GM12864 (cell line): ENCODE measurements around the gene CDHR2.
"Not testable (repeated sequence)": the region's sequence is repeated elsewhere in the genome, so short reads cannot be mapped to it uniquely, and the experiment has no call there.

Source experiments
- DNase-seq: peaks from one replicate; pipeline ENCODE4 v3.0.0-alpha.2; 2011; ENCODE audit warnings: low read depth
- H3K4me3 ChIP-seq: 2 replicates; pipeline ENCODE4 v1.5.1; 2011; ENCODE audit warnings: mild to moderate bottlenecking, low read depth, low read length, control low read depth
- TF ChIP-seq, protein P1 (sequence below): IDR thresholded peaks from 2 replicates; pipeline ENCODE4 v1.5.1; 2011; ENCODE audit warnings: low read depth, mild to moderate bottlenecking, moderate library complexity, low read length, control low read depth, inconsistent platforms; ENCODE audit errors: missing control alignments

CDHR2 gene

DNA sequence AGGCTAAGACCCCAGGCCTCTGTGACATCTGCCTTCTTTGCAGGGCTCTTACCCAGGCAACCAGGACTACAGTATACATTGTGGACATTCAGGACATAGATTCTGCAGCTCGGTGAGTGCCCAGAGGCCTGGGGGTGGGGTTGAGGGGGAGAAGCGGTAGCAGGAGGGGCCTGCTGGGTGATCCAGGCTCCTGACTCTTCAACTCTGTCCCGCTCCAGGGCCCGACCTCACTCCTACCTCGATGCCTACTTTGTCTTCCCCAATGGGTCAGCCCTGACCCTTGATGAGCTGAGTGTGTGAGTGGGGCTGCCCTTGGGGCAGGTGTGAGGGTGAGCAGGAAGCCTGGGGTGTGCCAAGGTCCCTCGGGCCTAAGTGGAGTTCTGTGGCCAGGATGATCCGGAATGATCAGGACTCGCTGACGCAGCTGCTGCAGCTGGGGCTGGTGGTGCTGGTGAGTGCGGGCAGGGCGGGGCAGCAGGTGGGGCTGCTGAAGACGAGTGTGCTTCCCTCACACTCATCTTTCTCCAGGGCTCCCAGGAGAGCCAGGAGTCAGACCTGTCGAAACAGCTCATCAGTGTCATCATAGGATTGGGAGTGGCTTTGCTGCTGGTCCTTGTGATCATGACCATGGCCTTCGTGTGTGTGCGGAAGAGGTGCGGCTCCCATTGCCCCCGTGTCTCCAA, 41.0 kb downstream of the CDHR2 start:
- TF ChIP-seq, protein P1, sequence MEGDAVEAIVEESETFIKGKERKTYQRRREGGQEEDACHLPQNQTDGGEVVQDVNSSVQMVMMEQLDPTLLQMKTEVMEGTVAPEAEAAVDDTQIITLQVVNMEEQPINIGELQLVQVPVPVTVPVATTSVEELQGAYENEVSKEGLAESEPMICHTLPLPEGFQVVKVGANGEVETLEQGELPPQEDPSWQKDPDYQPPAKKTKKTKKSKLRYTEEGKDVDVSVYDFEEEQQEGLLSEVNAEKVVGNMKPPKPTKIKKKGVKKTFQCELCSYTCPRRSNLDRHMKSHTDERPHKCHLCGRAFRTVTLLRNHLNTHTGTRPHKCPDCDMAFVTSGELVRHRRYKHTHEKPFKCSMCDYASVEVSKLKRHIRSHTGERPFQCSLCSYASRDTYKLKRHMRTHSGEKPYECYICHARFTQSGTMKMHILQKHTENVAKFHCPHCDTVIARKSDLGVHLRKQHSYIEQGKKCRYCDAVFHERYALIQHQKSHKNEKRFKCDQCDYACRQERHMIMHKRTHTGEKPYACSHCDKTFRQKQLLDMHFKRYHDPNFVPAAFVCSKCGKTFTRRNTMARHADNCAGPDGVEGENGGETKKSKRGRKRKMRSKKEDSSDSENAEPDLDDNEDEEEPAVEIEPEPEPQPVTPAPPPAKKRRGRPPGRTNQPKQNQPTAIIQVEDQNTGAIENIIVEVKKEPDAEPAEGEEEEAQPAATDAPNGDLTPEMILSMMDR: no peak
- no peak for DNase-seq
- no peak overlapping the region for H3K4me3 ChIP-seq

DNA sequence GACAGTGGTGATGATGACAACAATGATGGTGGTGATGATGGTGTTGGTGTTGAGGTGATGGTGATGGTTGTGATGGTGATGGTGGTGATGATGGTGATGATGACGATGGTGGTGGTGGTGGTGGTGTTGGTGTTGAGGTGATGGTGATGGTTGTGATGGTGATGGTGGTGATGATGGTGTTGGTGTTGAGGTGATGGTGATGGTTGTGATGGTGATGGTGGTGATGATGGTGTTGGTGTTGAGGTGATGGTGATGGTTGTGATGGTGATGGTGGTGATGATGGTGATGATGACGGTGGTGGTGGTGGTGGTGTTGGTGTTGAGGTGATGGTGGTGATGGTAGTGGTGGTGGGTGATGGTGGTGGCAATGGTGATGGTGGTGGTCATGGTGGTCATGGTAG, 42.5 kb downstream of the CDHR2 start:
- not testable (repeated sequence) for DNase-seq, H3K4me3 ChIP-seq

DNA sequence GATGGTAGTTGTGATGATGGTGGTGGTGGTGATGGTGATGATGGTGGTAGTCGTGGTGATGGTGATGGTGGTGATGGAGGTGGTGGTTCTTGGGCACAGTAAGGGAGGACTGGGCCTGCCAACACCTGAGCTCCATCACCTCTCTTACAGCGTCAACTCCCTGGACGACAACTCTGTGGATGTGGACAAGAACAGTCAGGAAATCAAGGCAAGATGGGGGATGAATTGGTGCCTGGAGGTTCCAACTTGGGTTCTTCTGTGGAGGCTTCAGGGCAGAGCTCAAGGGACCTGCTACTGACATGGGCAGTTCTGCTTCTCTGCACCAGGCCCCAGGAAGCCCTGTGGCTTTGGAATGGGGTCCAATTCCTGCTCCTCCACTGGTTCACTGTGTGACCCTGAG, 43.4 kb downstream of the CDHR2 start:
- DNase-seq: no peak
- H3K4me3 ChIP-seq: no peak overlapping the region
- TF ChIP-seq, protein P1: no peak

- H3K4me3 ChIP-seq: no peak overlapping the region
- no peak for DNase-seq
- TF ChIP-seq, protein P1: no peak
Observed at GRCh38 chr5:176593273-176593869, 44.2 kb downstream of the CDHR2 start.

DNA sequence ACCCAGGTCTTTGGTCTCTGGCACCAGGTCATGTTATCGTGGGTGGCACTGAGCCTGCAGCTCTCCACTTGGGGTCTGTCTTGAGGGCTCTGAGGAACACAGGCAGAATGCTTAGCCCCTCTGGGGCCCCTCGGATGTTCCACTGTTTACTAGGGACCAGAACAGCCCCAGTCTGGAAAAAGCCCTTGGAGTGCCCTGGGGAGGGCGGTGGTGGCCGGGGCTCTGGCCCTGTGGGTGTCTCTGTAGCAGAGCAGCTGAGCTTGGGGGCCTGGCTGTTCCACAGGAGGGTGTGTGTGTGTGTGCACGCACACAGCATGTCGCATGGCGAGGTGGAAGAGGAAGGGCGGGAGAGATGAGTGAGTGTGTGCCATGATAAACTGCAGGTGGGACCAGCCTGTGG, 45.4 kb downstream of the CDHR2 start:
- no peak for DNase-seq
- TF ChIP-seq, protein P1: no peak

DNA sequence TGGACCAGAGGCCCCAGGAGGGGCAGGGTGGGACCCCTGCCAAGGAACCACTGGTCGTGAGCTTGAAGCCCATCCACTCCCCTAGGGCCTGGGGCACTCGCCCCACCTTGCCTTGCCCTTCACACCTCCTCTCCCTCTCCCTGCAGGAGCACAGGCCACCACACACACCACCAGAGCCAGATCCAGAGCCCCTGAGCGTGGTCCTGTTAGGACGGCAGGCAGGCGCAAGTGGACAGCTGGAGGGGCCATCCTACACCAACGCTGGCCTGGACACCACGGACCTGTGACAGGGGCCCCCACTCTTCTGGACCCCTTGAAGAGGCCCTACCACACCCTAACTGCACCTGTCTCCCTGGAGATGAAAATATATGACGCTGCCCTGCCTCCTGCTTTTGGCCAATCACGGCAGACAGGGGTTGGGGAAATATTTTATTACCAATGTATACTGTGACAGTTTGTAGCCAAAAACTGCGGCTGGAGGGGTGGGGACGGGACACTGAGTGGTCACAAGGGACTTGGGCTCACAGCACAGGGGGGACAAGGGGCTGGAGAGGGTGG, 46.3 kb downstream of the CDHR2 start:
- H3K4me3 ChIP-seq: no peak overlapping the region
- TF ChIP-seq, protein P1: no peak
- no peak for DNase-seq

More for the DNA sequence above, 45.4 kb downstream of the CDHR2 start:
- H3K4me3 ChIP-seq: no peak overlapping the region

DNA sequence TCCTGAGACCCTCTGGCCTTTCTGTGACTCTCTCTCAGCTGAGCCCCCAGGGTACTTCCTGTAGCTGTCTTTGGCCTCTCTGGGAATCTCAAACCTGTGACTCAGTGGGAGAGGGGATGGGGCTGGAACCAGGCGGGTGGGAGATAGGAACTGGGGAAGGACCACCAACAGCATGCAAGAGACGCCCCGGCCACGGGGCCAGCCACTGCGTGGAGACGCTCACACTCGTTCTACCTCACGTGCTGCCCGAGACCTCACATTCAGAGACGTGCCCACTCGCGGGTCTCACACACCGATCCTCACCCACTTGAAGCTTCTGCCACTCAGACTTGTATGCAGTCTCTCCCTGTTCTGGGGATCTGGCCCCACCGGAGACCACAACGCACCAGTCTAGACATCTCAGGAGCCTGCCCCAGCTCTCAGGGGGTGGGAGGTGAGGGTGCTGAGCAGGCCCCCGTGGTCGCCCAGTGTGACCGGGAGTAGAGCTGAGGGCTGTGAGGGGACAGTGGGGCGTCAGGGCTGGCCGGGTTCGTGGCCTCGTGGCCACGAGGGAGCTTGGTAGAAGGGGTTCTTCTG, 47.0 kb downstream of the CDHR2 start:
- DNase-seq: no peak
- H3K4me3 ChIP-seq: no peak overlapping the region
- TF ChIP-seq, protein P1: no peak
